ENCODE data around the gene ITPKB. TPM values are rescaled to one million over a fixed set of nuclear protein-coding genes. Genes with fewer than 3 reads are reported as not detected.

Gene ITPKB
- total RNA-seq, 5 donors from 2014 or later (not counting 1 experiment from before 2014, with no cell fraction given), result 153 to 351 (median 179) TPM

DNA sequence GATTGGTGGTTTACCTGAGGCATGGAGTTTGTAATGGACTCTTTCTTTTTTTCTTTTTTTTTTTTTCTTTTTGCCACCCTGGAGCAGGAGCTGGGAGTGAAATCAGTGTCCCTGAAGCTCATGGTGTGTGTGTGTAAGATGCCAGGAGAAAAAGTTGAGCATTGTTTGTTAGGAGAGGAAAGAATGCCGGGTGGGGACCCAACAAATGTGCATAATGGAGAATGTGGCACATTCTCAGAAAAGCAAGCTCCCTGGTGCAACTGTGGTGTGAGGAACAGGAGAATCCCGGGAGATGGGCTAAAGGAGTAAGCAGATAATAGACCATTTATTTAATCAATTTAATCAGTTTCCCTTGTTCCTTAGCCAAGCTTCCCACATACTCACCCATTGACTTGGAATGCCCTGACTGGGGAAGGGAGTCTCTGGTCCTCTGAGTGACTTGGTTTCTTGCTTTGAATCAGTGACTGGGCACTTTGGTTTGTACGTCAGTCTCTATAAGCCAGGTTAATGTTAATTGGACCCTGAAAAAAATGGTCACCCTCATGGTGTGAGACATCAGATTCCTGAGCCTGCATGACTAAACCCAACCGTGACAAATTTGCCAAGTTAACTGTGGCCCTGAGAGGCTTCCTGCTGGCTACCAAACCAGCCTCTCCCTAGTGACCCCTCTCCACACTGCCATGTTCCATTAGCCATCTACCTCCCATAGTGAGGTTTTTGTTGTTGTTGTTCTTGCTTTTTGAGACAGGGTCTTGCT, 43.9 kb upstream of the ITPKB start:
- H3K4me1 ChIP-seq (ENCODE audit: control insufficient read depth in 1 of 2, extremely low read depth in 1 of 2, insufficient read depth in 2 of 2, low read length in 2 of 2), result no peaks in the 10 kb centered on the region
- ChIA-PET POLR2A (interaction anchor here in 1 of 2 donors (0.6 kb wide), 1 partner anchor 33 kb away, joined by 4 read pairs; no protein-coding TSS in a partner anchor), CTCF (interaction anchor here in 1 of 2 donors (0.6 kb wide), 1 partner anchor 128 kb away, joined by 3 read pairs; no protein-coding TSS in a partner anchor)
- no peak overlapping the region for H3K27ac ChIP-seq (ENCODE audit: low read length)
- Mint-ChIP-seq H3K4me3 (no peak overlapping the region), H3K9me3 (no peaks in the 10 kb centered on the region), H3K27ac (no peak overlapping the region), H3K4me1 (peaks cover 4 to 13% (median 7%) of the 10 kb centered on the region in 3 donors), H3K27me3 (no peaks in the 10 kb centered on the region), H3K36me3 (no peaks in the 10 kb centered on the region)
- H3K4me3 ChIP-seq (ENCODE audit: control insufficient read depth in 1 of 2, extremely low read depth in 1 of 2, low read length in 1 of 2), result no peak overlapping the region
- DNase-seq, result no peak
- no peak for ATAC-seq (replicated peaks in 1 of 4)
- no peaks in the 10 kb centered on the region for H3K9me3 ChIP-seq
- H3K36me3 ChIP-seq (ENCODE audit: control insufficient read depth in 2 of 2, extremely low read depth in 1 of 2, insufficient read depth in 1 of 2, low read length in 1 of 2), result no peaks in the 10 kb centered on the region
- 68% methylated on average over 3 of the region's 4 CpGs for WGBS (ENCODE audit: insufficient coverage)
- no peaks in the 10 kb centered on the region for H3K27me3 ChIP-seq (replicated peaks in 1 of 2; ENCODE audit: control insufficient read depth in 2 of 2, extremely low read depth in 1 of 2, insufficient read depth in 2 of 2, low read length in 1 of 2)

GRCh38 chr1:226781937-226782609, 43.0 kb upstream of the ITPKB start:
- CTCF ChIA-PET, result no interaction called here
- POLR2A ChIA-PET, result no interaction called here
- no peak overlapping the region for H3K4me3 ChIP-seq (ENCODE audit: control insufficient read depth in 1 of 2, extremely low read depth in 1 of 2, low read length in 1 of 2)
- Mint-ChIP-seq H3K9me3 (no peaks in the 10 kb centered on the region), H3K27me3 (no peaks in the 10 kb centered on the region), H3K36me3 (no peaks in the 10 kb centered on the region), H3K4me1 (peaks cover 4 to 13% (median 7%) of the 10 kb centered on the region in 3 donors), H3K27ac (no peak overlapping the region), H3K4me3 (no peak overlapping the region)
- DNase-seq (no peak), ATAC-seq (replicated peaks in 1 of 4) (no peak)
- H3K36me3 ChIP-seq (ENCODE audit: control insufficient read depth in 2 of 2, extremely low read depth in 1 of 2, insufficient read depth in 1 of 2, low read length in 1 of 2), result no peaks in the 10 kb centered on the region
- no peaks in the 10 kb centered on the region for H3K4me1 ChIP-seq (ENCODE audit: control insufficient read depth in 1 of 2, extremely low read depth in 1 of 2, insufficient read depth in 2 of 2, low read length in 2 of 2)
- H3K27me3 ChIP-seq (replicated peaks in 1 of 2; ENCODE audit: control insufficient read depth in 2 of 2, extremely low read depth in 1 of 2, insufficient read depth in 2 of 2, low read length in 1 of 2), result no peaks in the 10 kb centered on the region
- 91% methylated on average over 7 of the region's 7 CpGs for WGBS (ENCODE audit: insufficient coverage)
- no peak overlapping the region for H3K27ac ChIP-seq (ENCODE audit: low read length)
- H3K9me3 ChIP-seq, result no peaks in the 10 kb centered on the region

DNA sequence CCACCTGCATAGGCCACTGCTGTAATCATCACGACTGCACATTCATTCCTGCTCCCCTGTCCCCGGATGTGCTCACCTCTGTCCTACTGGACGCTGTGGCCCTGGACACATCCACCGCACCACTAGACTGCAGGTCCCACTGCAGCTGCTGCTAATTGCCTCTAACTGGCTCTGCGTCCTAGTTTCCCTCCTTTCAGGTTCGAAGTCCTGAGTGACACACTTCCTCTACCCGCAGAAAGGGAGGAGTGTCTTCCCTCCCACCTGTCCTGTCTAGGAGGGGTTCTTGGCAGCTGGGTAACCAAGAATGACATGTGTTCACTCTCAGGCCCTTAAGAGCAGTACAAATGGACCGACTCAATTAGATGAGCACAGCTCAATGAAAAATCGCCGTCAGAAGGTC, 40.5 kb upstream of the ITPKB start:
- CTCF ChIA-PET, result interaction anchor here in 1 of 2 donors (0.5 to 0.6 kb wide), 2 partner anchors 630 to 699 kb away, joined by 3 to 6 read pairs; no protein-coding TSS in a partner anchor
- Mint-ChIP-seq H3K36me3 (no peaks in the 10 kb centered on the region), H3K27ac (no peak overlapping the region)

DNA sequence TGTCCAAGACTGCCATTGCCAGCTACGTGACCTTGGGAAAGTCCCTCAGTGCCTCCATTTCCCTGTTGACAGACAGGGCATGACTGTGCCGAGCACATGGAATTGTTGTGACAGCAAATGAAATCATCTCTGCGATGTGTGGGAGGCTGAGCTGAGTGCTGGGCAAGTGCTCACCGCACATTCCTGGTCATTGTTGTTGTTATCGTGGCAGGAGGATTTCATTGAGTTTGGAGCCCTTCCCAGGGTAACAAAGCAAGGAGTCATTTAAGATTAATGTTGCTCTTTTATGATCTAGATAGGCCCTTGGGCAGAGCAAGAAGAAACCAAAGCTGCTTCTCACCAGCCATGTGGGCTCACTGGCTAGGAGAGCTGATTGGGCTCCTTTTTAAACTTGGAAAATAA, 39.6 kb upstream of the ITPKB start:
- no peaks in the 10 kb centered on the region for H3K36me3 Mint-ChIP-seq
- H3K27me3 Mint-ChIP-seq, result no peaks in the 10 kb centered on the region
- Histone ChIP-seq H3K4me1 (ENCODE audit: control insufficient read depth in 1 of 2, extremely low read depth in 1 of 2, insufficient read depth in 2 of 2, low read length in 2 of 2) (no peaks in the 10 kb centered on the region), H3K36me3 (ENCODE audit: control insufficient read depth in 2 of 2, extremely low read depth in 1 of 2, insufficient read depth in 1 of 2, low read length in 1 of 2) (no peaks in the 10 kb centered on the region), H3K27ac (ENCODE audit: low read length) (no peak overlapping the region), H3K27me3 (replicated peaks in 1 of 2; ENCODE audit: control insufficient read depth in 2 of 2, extremely low read depth in 1 of 2, insufficient read depth in 2 of 2, low read length in 1 of 2) (no peaks in the 10 kb centered on the region), H3K9me3 (no peaks in the 10 kb centered on the region), H3K4me3 (ENCODE audit: control insufficient read depth in 1 of 2, extremely low read depth in 1 of 2, low read length in 1 of 2) (no peak overlapping the region)
- CTCF ChIA-PET, result no interaction called here
- peaks cover 4 to 13% (median 7%) of the 10 kb centered on the region in 3 donors for H3K4me1 Mint-ChIP-seq
- ATAC-seq (replicated peaks in 1 of 4) (no peak), DNase-seq (no peak)
- H3K9me3 Mint-ChIP-seq, result no peaks in the 10 kb centered on the region
- POLR2A ChIA-PET, result no interaction called here
- no peak overlapping the region for H3K27ac Mint-ChIP-seq
- 100% methylated on average over 5 of the region's 5 CpGs for WGBS (ENCODE audit: insufficient coverage)
- no peak overlapping the region for H3K4me3 Mint-ChIP-seq

More for the DNA sequence above, 40.5 kb upstream of the ITPKB start:
- POLR2A ChIA-PET, result no interaction called here
- Histone ChIP-seq H3K27ac (ENCODE audit: low read length) (peak overlapping the region; percentile 39), H3K4me1 (ENCODE audit: control insufficient read depth in 1 of 2, extremely low read depth in 1 of 2, insufficient read depth in 2 of 2, low read length in 2 of 2) (no peaks in the 10 kb centered on the region), H3K9me3 (no peaks in the 10 kb centered on the region), H3K27me3 (replicated peaks in 1 of 2; ENCODE audit: control insufficient read depth in 2 of 2, extremely low read depth in 1 of 2, insufficient read depth in 2 of 2, low read length in 1 of 2) (no peaks in the 10 kb centered on the region), H3K36me3 (ENCODE audit: control insufficient read depth in 2 of 2, extremely low read depth in 1 of 2, insufficient read depth in 1 of 2, low read length in 1 of 2) (no peaks in the 10 kb centered on the region), H3K4me3 (ENCODE audit: control insufficient read depth in 1 of 2, extremely low read depth in 1 of 2, low read length in 1 of 2) (peak overlapping the region in 1 of 2 donors; percentile 28)
- peaks cover 4 to 13% (median 7%) of the 10 kb centered on the region in 3 donors for H3K4me1 Mint-ChIP-seq
- DNase-seq (peak in 1 of 35 experiments; percentile 6), ATAC-seq (replicated peaks in 1 of 4) (no peak)
- no peaks in the 10 kb centered on the region for H3K27me3 Mint-ChIP-seq
- H3K9me3 Mint-ChIP-seq, result no peaks in the 10 kb centered on the region
- 75% methylated on average over 4 of the region's 10 CpGs for WGBS (ENCODE audit: insufficient coverage)
- no peak overlapping the region for H3K4me3 Mint-ChIP-seq

DNA sequence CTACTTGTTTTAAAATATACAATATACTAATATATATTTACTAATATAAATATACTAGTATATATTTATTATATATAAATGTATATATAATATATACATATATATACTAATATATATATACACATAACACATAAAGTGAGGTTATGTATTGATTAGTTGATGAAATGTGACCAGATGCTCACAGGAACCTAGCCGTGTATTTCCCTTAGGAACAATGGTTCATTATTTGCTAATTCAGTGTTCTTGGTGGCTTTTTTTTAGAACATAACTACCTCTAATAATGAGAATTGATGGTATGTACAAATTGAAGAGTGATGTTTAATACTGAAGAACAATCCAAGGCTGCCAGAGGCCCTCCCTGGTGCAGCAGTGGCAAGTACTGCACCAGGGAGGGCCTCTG, 37.9 kb upstream of the ITPKB start:
- ATAC-seq (replicated peaks in 1 of 4), result no peak
- Histone ChIP-seq H3K9me3 (no peaks in the 10 kb centered on the region), H3K27ac (ENCODE audit: low read length) (no peak overlapping the region), H3K4me3 (ENCODE audit: control insufficient read depth in 1 of 2, extremely low read depth in 1 of 2, low read length in 1 of 2) (no peak overlapping the region), H3K27me3 (replicated peaks in 1 of 2; ENCODE audit: control insufficient read depth in 2 of 2, extremely low read depth in 1 of 2, insufficient read depth in 2 of 2, low read length in 1 of 2) (no peaks in the 10 kb centered on the region), H3K4me1 (ENCODE audit: control insufficient read depth in 1 of 2, extremely low read depth in 1 of 2, insufficient read depth in 2 of 2, low read length in 2 of 2) (no peaks in the 10 kb centered on the region), H3K36me3 (ENCODE audit: control insufficient read depth in 2 of 2, extremely low read depth in 1 of 2, insufficient read depth in 1 of 2, low read length in 1 of 2) (no peaks in the 10 kb centered on the region)
- WGBS (ENCODE audit: insufficient coverage), result no CpG with 5 or more reads among the region's 1 CpG
- Mint-ChIP-seq H3K9me3 (no peaks in the 10 kb centered on the region), H3K36me3 (no peaks in the 10 kb centered on the region), H3K27me3 (no peaks in the 10 kb centered on the region), H3K4me3 (no peak overlapping the region), H3K4me1 (peaks cover 4 to 13% (median 7%) of the 10 kb centered on the region in 3 donors), H3K27ac (no peak overlapping the region)
- CTCF ChIA-PET, result no interaction called here
- DNase-seq, result no peak
- POLR2A ChIA-PET, result no interaction called here

DNA sequence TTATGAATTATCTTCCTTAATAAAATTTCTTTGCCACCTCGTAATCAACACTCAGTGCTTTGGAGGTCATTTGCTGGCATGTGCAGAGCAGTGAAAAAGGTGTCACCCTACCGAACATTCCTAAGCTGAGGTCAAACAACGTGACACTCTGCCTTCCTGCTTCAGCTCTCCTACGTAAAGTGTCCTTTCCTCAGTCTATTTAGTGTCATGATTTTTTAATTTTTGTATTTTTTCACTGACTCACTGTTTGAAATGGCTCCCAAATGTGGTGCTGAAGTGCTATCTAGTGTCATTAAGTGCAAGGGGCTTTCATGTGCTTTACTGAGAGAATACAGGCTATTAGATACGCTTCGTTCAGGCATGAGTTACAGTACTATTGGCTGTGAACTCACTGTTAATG, 37.0 kb upstream of the ITPKB start:
- no peak overlapping the region for H3K4me3 ChIP-seq (ENCODE audit: control insufficient read depth in 1 of 2, extremely low read depth in 1 of 2, low read length in 1 of 2)
- no peaks in the 10 kb centered on the region for H3K36me3 ChIP-seq (ENCODE audit: control insufficient read depth in 2 of 2, extremely low read depth in 1 of 2, insufficient read depth in 1 of 2, low read length in 1 of 2)
- POLR2A ChIA-PET, result interaction anchor here in 1 of 2 donors (0.6 kb wide), 1 partner anchor 20 kb away, joined by 3 read pairs; no protein-coding TSS in a partner anchor
- H3K9me3 ChIP-seq, result no peaks in the 10 kb centered on the region
- H3K4me1 Mint-ChIP-seq, result peaks cover 4 to 13% (median 7%) of the 10 kb centered on the region in 3 donors
- H3K27me3 ChIP-seq (replicated peaks in 1 of 2; ENCODE audit: control insufficient read depth in 2 of 2, extremely low read depth in 1 of 2, insufficient read depth in 2 of 2, low read length in 1 of 2), result no peaks in the 10 kb centered on the region
- H3K4me3 Mint-ChIP-seq, result no peak overlapping the region
- CTCF ChIA-PET, result no interaction called here
- no peaks in the 10 kb centered on the region for H3K36me3 Mint-ChIP-seq
- ATAC-seq (replicated peaks in 1 of 4) (no peak), DNase-seq (no peak)
- no peak overlapping the region for H3K27ac ChIP-seq (ENCODE audit: low read length)
- no peak overlapping the region for H3K27ac Mint-ChIP-seq
- H3K27me3 Mint-ChIP-seq, result no peaks in the 10 kb centered on the region
- no peaks in the 10 kb centered on the region for H3K4me1 ChIP-seq (ENCODE audit: control insufficient read depth in 1 of 2, extremely low read depth in 1 of 2, insufficient read depth in 2 of 2, low read length in 2 of 2)
- 90% methylated on average over 2 of the region's 6 CpGs for WGBS (ENCODE audit: insufficient coverage)
- no peaks in the 10 kb centered on the region for H3K9me3 Mint-ChIP-seq

Measured in T-cell (primary cell).